GM12878 (cell line): Measurements from ENCODE around the gene KRTAP12-1. TPM values are rescaled to one million over a fixed set of nuclear protein-coding genes. Genes with fewer than 3 reads are reported as not detected.

ENCODE experiments used
- ATAC-seq: fragments of 200-7000 bp; cut with Tn5 transposase; 3 replicates; pipeline ENCODE4 v1.9.1; 2020; ENCODE audit warnings: mild to moderate bottlenecking, moderate library complexity
- BruUV-seq: library from RNA; stranded (reverse); fragments of 400-500 nt; replicated peaks from 2 replicates; lab custom pipeline; 2021; lab: Mats Ljungman, UMichigan
- CTCF ChIA-PET: fragments of 300-600 bp; sonication (Branson Sonifier 250); formaldehyde crosslinking; extraction: SDS; loops from one replicate; lab custom pipeline; 2021; ENCODE audit warnings: inconsistent platforms; lab: Yijun Ruan, JAX
- POLR2A ChIA-PET: fragments of 350-600 bp; formaldehyde crosslinking; extraction: SDS; loops from one replicate; lab custom pipeline; 2021; ENCODE audit warnings: inconsistent platforms; lab: Charles Lee
- RAD21 ChIA-PET: fragments of 300-600 bp; sonication (Branson Sonifier 250); formaldehyde crosslinking; loops from one replicate; lab custom pipeline; 2023; ENCODE audit warnings: antibody characterized with exemption; ENCODE audit not compliant: unreplicated experiment; lab: Charles Lee
- SMC1A ChIA-PET: fragments of 300-600 bp; sonication (Branson Sonifier 250); formaldehyde crosslinking; loops from one replicate; lab custom pipeline; 2023; ENCODE audit not compliant: unreplicated experiment, uncharacterized antibody; lab: Charles Lee
- DNase-seq: peaks from one replicate; pipeline ENCODE4 v3.0.0-alpha.2; 2011; ENCODE audit warnings: low read depth, low spot score
- FAIRE-seq: peaks from 3 replicates; lab custom pipeline; 2011; peaks lifted over from hg19 to GRCh38; lab: Jason Lieb, UNC
- H2AFZ ChIP-seq: 2 replicates; pipeline ENCODE4 v1.6.0; 2011; ENCODE audit warnings: low read depth, low read length, control low read depth; ENCODE audit not compliant: control insufficient read depth
- H3K27ac ChIP-seq: 2 replicates; pipeline ENCODE4 v1.5.1; 2011; ENCODE audit warnings: control low read depth; ENCODE audit not compliant: control insufficient read depth, insufficient read depth
- H3K27me3 ChIP-seq, 2 experiments: replicated peaks in 1 of 2; 2 replicates each; pipeline versions ENCODE4 v1.6.0 to v1.6.1; 2011; ENCODE audit warnings: low read length in 1 of 2; ENCODE audit not compliant: control insufficient read depth in 2 of 2, insufficient read depth in 2 of 2
- H3K36me3 ChIP-seq, 2 experiments: 2 replicates each; pipeline ENCODE4 v1.5.1; 2011; ENCODE audit warnings: low read length in 1 of 2; ENCODE audit not compliant: control insufficient read depth in 2 of 2, insufficient read depth in 2 of 2
- H3K4me1 ChIP-seq: 2 replicates; pipeline ENCODE4 v1.6.1; 2011; ENCODE audit warnings: mild to moderate bottlenecking, low read length, moderate library complexity, mixed read lengths; ENCODE audit not compliant: control insufficient read depth, insufficient read depth
- H3K4me2 ChIP-seq: 2 replicates; pipeline ENCODE4 v1.6.0; 2011; ENCODE audit warnings: control low read depth; ENCODE audit not compliant: control insufficient read depth, insufficient read depth
- H3K4me3 ChIP-seq: fragments of 200-600 bp; sonication (generic); 2 replicates; pipeline ENCODE4 v1.5.1; 2016
- H3K79me2 ChIP-seq: 2 replicates; pipeline ENCODE4 v1.6.0; 2011; ENCODE audit warnings: low read length; ENCODE audit not compliant: control insufficient read depth, insufficient read depth
- H3K9ac ChIP-seq: 2 replicates; pipeline ENCODE4 v1.8.0; 2011; ENCODE audit warnings: low read length, control low read depth, mixed read lengths; ENCODE audit not compliant: control insufficient read depth, insufficient read depth
- H3K9me3 ChIP-seq: replicated peaks from 3 replicates; pipeline ENCODE4 v1.5.1; 2011; ENCODE audit warnings: mild to moderate bottlenecking, low read length; ENCODE audit not compliant: control insufficient read depth, insufficient read depth
- H4K20me1 ChIP-seq: 2 replicates; pipeline ENCODE4 v1.6.0; 2011; ENCODE audit not compliant: control insufficient read depth, insufficient read depth
- HDGF ChIP-seq: fragments of 450-650 bp; IDR thresholded peaks from 2 replicates; pipeline ENCODE4 v1.6.1; 2016; ENCODE audit warnings: antibody characterized with exemption
- KAT2A ChIP-seq: conservative IDR thresholded peaks from 2 replicates; pipeline ENCODE4 v1.6.1; 2011; ENCODE audit warnings: low read depth, low read length; ENCODE audit not compliant: control insufficient read depth
- NRF1 ChIP-seq: conservative IDR thresholded peaks from 2 replicates; pipeline ENCODE4 v1.6.1; 2011; ENCODE audit warnings: mild to moderate bottlenecking, low read depth, low read length, improper control_type of control experiment
- POU2F2 ChIP-seq: IDR thresholded peaks from 3 replicates; pipeline ENCODE4 v1.6.1; 2011; ENCODE audit warnings: low read depth, mild to moderate bottlenecking, low read length, borderline replicate concordance
- RFX5 ChIP-seq: IDR thresholded peaks from 2 replicates; pipeline ENCODE4 v1.6.1; 2011; ENCODE audit warnings: low read depth, low read length, improper control_type of control experiment
- RUNX3 ChIP-seq: IDR thresholded peaks from 2 replicates; pipeline ENCODE4 v1.6.1; 2012; ENCODE audit warnings: low read length, inconsistent platforms
- SKIL ChIP-seq: fragments of 450-650 bp; IDR thresholded peaks from 2 replicates; pipeline ENCODE4 v1.6.1; 2017; ENCODE audit warnings: mild to moderate bottlenecking, low read depth, inconsistent platforms; ENCODE audit not compliant: poor library complexity, severe bottlenecking
- USF1 ChIP-seq: IDR thresholded peaks from 2 replicates; pipeline ENCODE4 v1.6.1; 2011; ENCODE audit warnings: borderline replicate concordance, low read depth, mild to moderate bottlenecking, moderate library complexity, mixed read lengths, low read length; ENCODE audit not compliant: insufficient read depth; ENCODE audit errors: extremely low read length
- WRNIP1 ChIP-seq: IDR thresholded peaks from 2 replicates; pipeline ENCODE4 v1.6.1; 2011; ENCODE audit warnings: low read depth, low read length, improper control_type of control experiment, borderline replicate concordance
- ZBED1 ChIP-seq: IDR thresholded peaks from 2 replicates; pipeline ENCODE4 v1.6.1; 2016; ENCODE audit warnings: borderline replicate concordance
- ZNF687 ChIP-seq: fragments of 450-650 bp; IDR thresholded peaks from 2 replicates; pipeline ENCODE4 v1.6.1; 2017; ENCODE audit warnings: mild to moderate bottlenecking, moderate library complexity
- WGBS: methylation state at CpG from one replicate; pipeline ENCODE4 v1.1.6; 2016; ENCODE audit warnings: low lambda C conversion rate; ENCODE audit not compliant: insufficient replicate concordance, insufficient coverage; ENCODE audit errors: missing lambda C conversion rate; 5-methylcytosine and 5-hydroxymethylcytosine counted together
- in situ Hi-C: fragments of 300-500 bp; cut with MboI; formaldehyde crosslinking; loops from 9 replicates; pipeline ENCODE4 v1.14.3; 2018; ENCODE audit warnings: mixed read lengths
- intact Hi-C: fragments of 100-400 bp; cut with micrococcal nuclease; formaldehyde crosslinking; loops from one replicate; pipeline ENCODE4 v1.14.2; 2022; ENCODE audit not compliant: unreplicated experiment
- polyA plus RNA-seq, 11 experiments: library from polyadenylated mRNA; depleted of rRNA in 4 of 11; unstranded in 6 of 11; stranded (reverse) in 5 of 11; fragments of >200 nt; fragmentation: Nextera tagmentation in 4 of 11; fragmentation: Illumina TruSeq in 1 of 11; extraction: Ambion mirVana in 4 of 11; extraction: Trizol in 1 of 11; gene quantifications; 1 replicate in 1 of 11; 2 replicates in 10 of 11; pipeline versions ENCODE4 v1.2.1 to v1.2.3, GENCODE V29; 2011 to 2016; ENCODE audit warnings: inconsistent platforms in 2 of 11, missing spikeins in 2 of 11, low read depth in 1 of 11
- total RNA-seq, 4 experiments: library from RNA; depleted of rRNA in 3 of 4; stranded (reverse); fragments of >200 nt in 3 of 4; fragmentation: Illumina TruSeq in 1 of 4; extraction: Trizol in 1 of 4; gene quantifications; 2 replicates each; pipeline versions ENCODE4 v1.2.1 to v1.2.3, GENCODE V29; 2013 to 2021

The KRTAP12-1 gene
- total and polyA plus RNA-seq, 10 of the 15 experiments (the other 5 are each of a cell fraction or from before 2014, with no cell fraction given) = not detected

DNA sequence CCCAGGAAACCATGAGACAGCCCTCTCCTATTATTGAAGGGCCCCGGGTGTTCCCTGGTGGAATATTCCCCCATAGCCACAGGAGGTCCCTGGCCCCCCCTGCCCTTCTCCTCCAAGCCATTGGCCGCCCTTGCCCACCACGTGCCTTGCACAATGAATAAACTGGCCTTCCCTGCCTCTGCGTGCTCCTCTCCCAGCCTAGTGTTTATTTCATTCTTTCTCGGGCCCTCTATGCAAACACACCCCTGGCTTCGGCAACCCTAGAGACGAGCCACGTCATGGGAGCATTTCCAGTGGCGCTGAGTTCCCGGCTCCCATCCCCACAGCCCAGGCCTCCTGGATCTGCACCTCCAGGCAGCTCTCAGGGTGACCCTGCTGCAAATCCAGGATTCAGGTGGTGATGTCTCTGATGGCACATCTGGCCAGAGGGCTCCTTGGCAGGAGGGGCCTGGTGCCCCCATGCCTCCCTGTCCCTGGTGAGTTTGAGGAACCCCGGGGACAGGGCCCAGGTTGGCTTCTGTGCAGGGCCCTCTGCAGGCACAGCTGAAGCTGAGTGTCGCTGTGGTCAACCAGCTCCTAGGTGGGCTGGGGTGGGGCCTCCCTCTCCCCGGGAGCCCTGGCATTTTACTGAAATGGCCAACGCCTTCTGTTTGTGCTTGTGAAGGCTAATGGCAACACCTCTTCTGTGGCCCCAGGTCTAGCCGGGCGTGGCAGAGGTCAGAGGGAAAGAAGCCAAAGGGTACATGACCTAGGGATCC lies 21.2 kb upstream of the KRTAP12-1 start (continued):
- TF ChIP-seq POU2F2 = no peak
- no peak for TF ChIP-seq RFX5
- no peak for TF ChIP-seq WRNIP1

GRCh38 chr21:44702111-44702972 lies 20.4 kb upstream of the KRTAP12-1 start:
- H4K20me1 ChIP-seq = no peaks in the 10 kb centered on the region
- no peak overlapping the region for H3K9ac ChIP-seq
- WGBS = 37% methylated on average over 20 of the region's 22 CpGs
- ChIA-PET POLR2A (interaction anchor here (0.6 kb wide), 1 partner anchor 1022 kb away, joined by 4 read pairs; no protein-coding TSS in a partner anchor), RAD21 (no interaction called here), SMC1A (no interaction called here), CTCF (no interaction called here)
- DNase-seq (no peak), FAIRE-seq (no peak), ATAC-seq (no peak)
- no peaks in the 10 kb centered on the region for H3K4me1 ChIP-seq
- no TSS peak for BruUV-seq
- peaks cover 2 to 5% of the 10 kb centered on the region in 2 experiments; a peak in 3 of 4 replicates for H3K27me3 ChIP-seq
- no peak overlapping the region for H2AFZ ChIP-seq
- no peak overlapping the region for H3K27ac ChIP-seq
- no peak for TF ChIP-seq NRF1
- TF ChIP-seq HDGF = no peak
- no peak for TF ChIP-seq SKIL
- TF ChIP-seq ZBED1 = no peak
- no peak for TF ChIP-seq RUNX3
- TF ChIP-seq USF1 = no peak
- TF ChIP-seq KAT2A = no peak
- no peak for TF ChIP-seq ZNF687
- in situ Hi-C loops = no loop called here
- no peaks in the 10 kb centered on the region for H3K79me2 ChIP-seq
- H3K9me3 ChIP-seq = peaks cover 6% of the 10 kb centered on the region; the same call in 1 of the 3 replicates
- intact Hi-C loops = no loop called here
- H3K4me3 ChIP-seq = no peak overlapping the region
- no peaks in the 10 kb centered on the region for H3K36me3 ChIP-seq
- H3K4me2 ChIP-seq = no peak overlapping the region
